Sigmoid colon (tissue), 4 donors: Measurements from ENCODE around the gene ZIC5.

ENCODE experiments used
- EP300 ChIP-seq, 4 donors: sonication (generic); formaldehyde crosslinking; IDR thresholded peaks; one replicate each; pipeline ENCODE4 v1.6.1; 2017; ENCODE audit warnings: antibody characterized with exemption in 4 of 4
- POLR2A ChIP-seq, 2 donors: fragments of 450-650 bp; IDR thresholded peaks; one replicate each; pipeline ENCODE4 v1.6.1; 2016; ENCODE audit warnings: antibody characterized with exemption in 2 of 2, mild to moderate bottlenecking in 2 of 2, moderate library complexity in 2 of 2
- POLR2AphosphoS5 ChIP-seq, 4 donors: sonication (generic); formaldehyde crosslinking; IDR thresholded peaks; one replicate each; pipeline ENCODE4 v1.6.1; 2017; ENCODE audit warnings: antibody characterized with exemption in 4 of 4

DNA sequence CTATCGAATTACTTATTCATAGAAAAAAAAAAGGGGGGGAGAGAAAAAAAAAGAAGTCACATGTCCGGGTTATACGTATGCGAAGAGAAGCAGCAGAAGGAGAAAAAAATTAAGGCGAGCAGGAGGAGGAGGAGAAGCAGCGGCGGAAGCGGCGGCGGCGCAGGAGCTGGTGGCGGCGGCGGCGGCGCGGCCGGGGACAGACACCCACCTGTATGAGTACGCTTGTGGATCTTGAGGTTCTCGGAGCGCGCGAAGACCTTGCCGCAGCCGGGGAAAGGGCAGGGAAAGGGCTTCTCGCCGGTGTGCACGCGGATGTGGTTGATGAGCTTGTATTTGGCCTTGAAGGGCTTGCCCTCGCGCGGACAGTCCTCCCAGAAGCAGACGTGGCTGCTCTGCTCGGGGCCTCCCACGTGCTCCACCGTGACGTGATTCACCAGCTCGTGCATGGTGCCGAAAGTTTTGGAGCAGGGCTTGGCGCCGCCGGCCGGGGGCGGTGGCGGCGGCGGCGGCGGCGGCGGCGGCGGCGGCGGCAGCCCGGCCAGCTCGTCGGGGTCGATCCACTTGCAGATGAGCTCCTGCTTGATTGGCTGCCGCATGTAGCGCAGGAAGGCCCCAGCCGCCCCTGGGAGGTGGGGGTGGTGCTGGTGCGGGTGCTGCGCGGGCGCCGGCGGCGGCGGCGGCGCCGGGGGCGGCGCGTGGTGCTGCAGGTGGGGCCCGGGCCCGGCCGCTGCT lies 1.5 kb downstream of the ZIC5 start:
- TF ChIP-seq EP300 (IDR thresholded peaks at IDR 0.05) (no peak), POLR2AphosphoS5 (IDR thresholded peaks at IDR 0.05) (no peak), POLR2A (IDR thresholded peaks at IDR 0.05) (no peak)
